ENCODE data around the gene CTDNEP1.

DNA sequence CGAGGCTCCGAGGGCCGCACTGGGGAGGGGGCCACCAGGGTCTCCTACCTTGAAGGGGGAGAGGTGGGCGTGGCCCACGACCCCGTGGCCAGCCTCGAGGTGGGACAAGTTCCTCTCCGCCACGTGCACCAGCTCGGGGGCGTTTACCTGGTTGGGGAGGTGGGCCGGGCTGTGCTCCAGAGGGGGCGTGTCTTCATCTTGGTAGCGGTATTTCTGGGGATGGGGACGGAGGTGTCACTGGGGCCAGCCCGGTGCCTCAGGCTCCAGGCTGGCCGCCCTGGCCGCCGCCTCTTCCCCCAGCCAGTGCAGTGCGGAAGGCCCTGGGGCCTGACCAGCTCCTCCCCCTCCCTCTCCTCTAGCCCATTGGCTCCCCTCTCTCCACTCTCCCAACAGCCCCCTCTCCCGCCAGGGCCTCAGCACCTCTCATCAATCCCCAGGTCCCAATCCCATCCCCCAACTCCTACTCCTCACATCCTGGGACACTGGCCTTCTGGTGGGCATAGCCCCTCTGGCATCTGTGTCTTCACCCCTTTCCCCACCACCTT, 43.4 kb downstream of the CTDNEP1 start:
- TF ChIP-seq CTCF (IDR thresholded peaks at IDR 0.05; ENCODE audit: insufficient read depth, low read length, poor library complexity, severe bottlenecking), result no peak
- TF ChIP-seq EZH2phosphoT487 (conservative IDR thresholded peaks at IDR 0.05; ENCODE audit: low read length), result no peak
